ENCODE measurements around the gene APMAP. TPM values are rescaled to one million over a fixed set of nuclear protein-coding genes. Genes with fewer than 3 reads are reported as not detected.
A peak's percentile ranks its signal among the peaks of the same experiment; 100 is the strongest.

APMAP gene
- total RNA-seq, 2 experiments from 2014 or later, result 46.9 to 50.9 TPM

- peaks cover 16% of the 10 kb centered on the region for H3K4me1 Mint-ChIP-seq (ENCODE audit: low read depth)
These were observed 7.0 kb upstream of the APMAP start for GRCh38 chr20:24999568-24999967.

GRCh38 chr20:24998631-24999445 lies 6.3 kb upstream of the APMAP start:
- Mint-ChIP-seq H3K27me3 (ENCODE audit: low read depth) (no peaks in the 10 kb centered on the region), H3K9me3 (peaks cover 4% of the 10 kb centered on the region), H3K4me1 (ENCODE audit: low read depth) (peaks cover 22% of the 10 kb centered on the region), H3K4me3 (no peak overlapping the region), H3K27ac (no peak overlapping the region), H3K36me3 (ENCODE audit: low read depth) (peaks cover 7% of the 10 kb centered on the region)
- CTCF ChIA-PET, result interaction anchor here (0.6 to 8.0 kb wide), 3 partner anchors 35 to 181 kb away, joined by 3 to 105 read pairs (median 53); no protein-coding TSS in a partner anchor
- no peak for DNase-seq
- intact Hi-C loops (cut with micrococcal nuclease), result no loop called here

More at GRCh38 chr20:24999568-24999967, 7.0 kb upstream of the APMAP start:
- no peak for DNase-seq
- CTCF ChIA-PET, result interaction anchor here (0.6 to 8.0 kb wide), 3 partner anchors 35 to 180 kb away, joined by 3 to 105 read pairs (median 53); no protein-coding TSS in a partner anchor
- Mint-ChIP-seq H3K36me3 (ENCODE audit: low read depth) (peaks cover 9% of the 10 kb centered on the region), H3K9me3 (peaks cover 4% of the 10 kb centered on the region), H3K27ac (no peak overlapping the region), H3K4me3 (no peak overlapping the region), H3K27me3 (ENCODE audit: low read depth) (no peaks in the 10 kb centered on the region)
- intact Hi-C loops (cut with micrococcal nuclease), result no loop called here

- CTCF ChIA-PET, result interaction anchor here (7.9 to 8.0 kb wide), 2 partner anchors 66 to 182 kb away, joined by 53 to 105 read pairs; no protein-coding TSS in a partner anchor
- H3K36me3 Mint-ChIP-seq (ENCODE audit: low read depth), result peaks cover 7% of the 10 kb centered on the region
- peaks cover 27% of the 10 kb centered on the region for H3K4me1 Mint-ChIP-seq (ENCODE audit: low read depth)
- H3K4me3 Mint-ChIP-seq, result no peak overlapping the region
- H3K9me3 Mint-ChIP-seq, result peaks cover 4% of the 10 kb centered on the region
- DNase-seq, result no peak
- H3K27ac Mint-ChIP-seq, result no peak overlapping the region
- no peaks in the 10 kb centered on the region for H3K27me3 Mint-ChIP-seq (ENCODE audit: low read depth)
- intact Hi-C loops (cut with micrococcal nuclease), result no loop called here
These were observed 5.6 kb upstream of the APMAP start for GRCh38 chr20:24998121-24998520.

GRCh38 chr20:24996449-24997377 lies 4.2 kb upstream of the APMAP start:
- no peak for DNase-seq
- H3K27ac Mint-ChIP-seq, result no peak overlapping the region
- peaks cover 27% of the 10 kb centered on the region for H3K4me1 Mint-ChIP-seq (ENCODE audit: low read depth)
- no peaks in the 10 kb centered on the region for H3K9me3 Mint-ChIP-seq
- CTCF ChIA-PET, result interaction anchor here (0.9 to 8.0 kb wide), 10 partner anchors 8 to 403 kb away, joined by 3 to 105 read pairs (median 10); partner anchors contain the start of gene ACSS1
- H3K36me3 Mint-ChIP-seq (ENCODE audit: low read depth), result no peaks in the 10 kb centered on the region
- H3K4me3 Mint-ChIP-seq, result no peak overlapping the region
- intact Hi-C loops (cut with micrococcal nuclease), result no loop called here
- H3K27me3 Mint-ChIP-seq (ENCODE audit: low read depth), result no peaks in the 10 kb centered on the region

GRCh38 chr20:24995741-24996448 lies 3.3 kb upstream of the APMAP start:
- no peak for DNase-seq

GRCh38 chr20:24994470-24995368 lies 2.2 kb upstream of the APMAP start:
- H3K27ac Mint-ChIP-seq, result no peak overlapping the region
- no peak overlapping the region for H3K4me3 Mint-ChIP-seq
- peaks cover 37% of the 10 kb centered on the region for H3K4me1 Mint-ChIP-seq (ENCODE audit: low read depth)
- CTCF ChIA-PET, result interaction anchor here (0.6 to 8.0 kb wide), 29 partner anchors 10 to 404 kb away, joined by 3 to 105 read pairs (median 5); partner anchors contain the start of genes ACSS1, ENTPD6 and PYGB
- no peaks in the 10 kb centered on the region for H3K36me3 Mint-ChIP-seq (ENCODE audit: low read depth)
- intact Hi-C loops (cut with micrococcal nuclease), result loop anchor here (1.0 to 5.0 kb wide), 5 partner anchors 71 to 628 kb away; partner anchors contain the start of gene NANP
- H3K9me3 Mint-ChIP-seq, result no peaks in the 10 kb centered on the region
- no peaks in the 10 kb centered on the region for H3K27me3 Mint-ChIP-seq (ENCODE audit: low read depth)
- DNase-seq, result peak; percentile 91

More at GRCh38 chr20:24995741-24996448, 3.3 kb upstream of the APMAP start:
- CTCF ChIA-PET, result interaction anchor here (0.8 to 8.0 kb wide), 15 partner anchors 8 to 403 kb away, joined by 3 to 105 read pairs (median 6); partner anchors contain the start of gene ACSS1
- no peaks in the 10 kb centered on the region for H3K9me3 Mint-ChIP-seq
- H3K4me3 Mint-ChIP-seq, result no peak overlapping the region
- H3K4me1 Mint-ChIP-seq (ENCODE audit: low read depth), result peaks cover 34% of the 10 kb centered on the region
- intact Hi-C loops (cut with micrococcal nuclease), result loop anchor here (1.0 to 2.0 kb wide), 4 partner anchors 69 to 403 kb away; no protein-coding TSS in a partner anchor
- no peak overlapping the region for H3K27ac Mint-ChIP-seq
- H3K27me3 Mint-ChIP-seq (ENCODE audit: low read depth), result no peaks in the 10 kb centered on the region
- no peaks in the 10 kb centered on the region for H3K36me3 Mint-ChIP-seq (ENCODE audit: low read depth)

- H3K27ac Mint-ChIP-seq, result peak overlapping the region; percentile 17
- intact Hi-C loops (cut with micrococcal nuclease), result loop anchor here (2.0 to 5.0 kb wide), 2 partner anchors 303 to 628 kb away; partner anchors contain the start of gene NANP
- no peak for DNase-seq
- CTCF ChIA-PET, result interaction anchor here (0.6 to 8.0 kb wide), 27 partner anchors 11 to 577 kb away, joined by 3 to 105 read pairs (median 5); partner anchors contain the start of genes ACSS1, ENTPD6 and PYGB
- no peaks in the 10 kb centered on the region for H3K9me3 Mint-ChIP-seq
- H3K36me3 Mint-ChIP-seq (ENCODE audit: low read depth), result peaks cover 3% of the 10 kb centered on the region
- H3K4me3 Mint-ChIP-seq, result peak overlapping the region; percentile 13
- H3K4me1 Mint-ChIP-seq (ENCODE audit: low read depth), result peaks cover 43% of the 10 kb centered on the region
- no peaks in the 10 kb centered on the region for H3K27me3 Mint-ChIP-seq (ENCODE audit: low read depth)
These were observed 1.6 kb upstream of the APMAP start for GRCh38 chr20:24994186-24994465.

GRCh38 chr20:24993337-24994185 lies 1.0 kb upstream of the APMAP start:
- Mint-ChIP-seq H3K9me3 (no peaks in the 10 kb centered on the region), H3K4me1 (ENCODE audit: low read depth) (peaks cover 47% of the 10 kb centered on the region), H3K27me3 (ENCODE audit: low read depth) (no peaks in the 10 kb centered on the region), H3K4me3 (peak overlapping the region; percentile 89), H3K27ac (peak overlapping the region; percentile 90), H3K36me3 (ENCODE audit: low read depth) (peaks cover 6% of the 10 kb centered on the region)
- intact Hi-C loops (cut with micrococcal nuclease), result loop anchor here (1.0 to 5.0 kb wide), 5 partner anchors 43 to 629 kb away; partner anchors contain the start of genes ABHD12, GINS1 and NANP
- no peak for DNase-seq
- CTCF ChIA-PET, result interaction anchor here (0.6 to 8.0 kb wide), 25 partner anchors 11 to 578 kb away, joined by 3 to 105 read pairs (median 5); partner anchors contain the start of genes ACSS1, ENTPD6 and PYGB

GRCh38 chr20:24991897-24992486 lies 559 bp downstream of the APMAP start:
- H3K4me1 Mint-ChIP-seq (ENCODE audit: low read depth), result peaks cover 63% of the 10 kb centered on the region
- H3K27me3 Mint-ChIP-seq (ENCODE audit: low read depth), result no peaks in the 10 kb centered on the region
- CTCF ChIA-PET, result interaction anchor here (8.0 kb wide), 1 partner anchor 188 kb away, joined by 53 read pairs; no protein-coding TSS in a partner anchor
- DNase-seq, result peak; percentile 15
- no peaks in the 10 kb centered on the region for H3K9me3 Mint-ChIP-seq
- intact Hi-C loops (cut with micrococcal nuclease), result loop anchor here (1.0 to 5.0 kb wide), 11 partner anchors 43 to 704 kb away; partner anchors contain the start of genes ABHD12, CST7, GINS1 and NANP
- H3K27ac Mint-ChIP-seq, result peak overlapping the region; percentile 90
- peaks cover 11% of the 10 kb centered on the region for H3K36me3 Mint-ChIP-seq (ENCODE audit: low read depth)
- H3K4me3 Mint-ChIP-seq, result peak overlapping the region; percentile 89
